Activated CD4-positive, alpha-beta T cell treated with anti-CD3 and anti-CD28 coated beads, Interleukin-2, amount 10 ng/mL, durations not matched to agents 7 days and 5 days (primary cell): Measurements from ENCODE around the gene RANGRF. TPM values are rescaled to one million over a fixed set of nuclear protein-coding genes. Genes with fewer than 3 reads are reported as not detected.

Experiments used
- CTCF ChIA-PET: fragments of 350-600 bp; sonication (Branson Sonifier 250); formaldehyde crosslinking; loops from one replicate; lab custom pipeline; 2021; ENCODE audit warnings: antibody characterized with exemption; lab: Charles Lee
- POLR2A ChIA-PET: fragments of 350-600 bp; sonication (Branson Sonifier 250); formaldehyde crosslinking; loops from one replicate; lab custom pipeline; 2021; ENCODE audit warnings: antibody characterized with exemption; lab: Charles Lee
- DNase-seq: peaks from one replicate; pipeline ENCODE4 v3.0.0-alpha.2; 2020
- H3K27ac Mint-ChIP-seq: one replicate; pipeline ENCODE4 v1.8.0; 2021; ENCODE audit warnings: mild to moderate bottlenecking, moderate library complexity, mixed read lengths
- H3K27me3 Mint-ChIP-seq: one replicate; pipeline ENCODE4 v1.8.0; 2021; ENCODE audit warnings: mixed read lengths
- H3K36me3 Mint-ChIP-seq: one replicate; pipeline ENCODE4 v1.8.0; 2021; ENCODE audit warnings: low read depth, mixed read lengths
- H3K4me1 Mint-ChIP-seq: one replicate; pipeline ENCODE4 v1.8.0; 2021; ENCODE audit warnings: mixed read lengths
- H3K4me3 Mint-ChIP-seq: one replicate; pipeline ENCODE4 v1.8.0; 2021; ENCODE audit warnings: mild to moderate bottlenecking, moderate library complexity, mixed read lengths
- H3K9me3 Mint-ChIP-seq: one replicate; pipeline ENCODE4 v1.8.0; 2021; ENCODE audit warnings: mixed read lengths
- total RNA-seq, 2 experiments: library from RNA; stranded (reverse); gene quantifications; one replicate each; pipeline ENCODE4 v1.2.3, GENCODE V29; 2021

The RANGRF gene
- total RNA-seq, 2 experiments from 2014 or later: 41.2 to 48.9 TPM

- Mint-ChIP-seq H3K27ac (no peak overlapping the region), H3K4me3 (no peak overlapping the region), H3K27me3 (no peaks in the 10 kb centered on the region), H3K4me1 (no peaks in the 10 kb centered on the region), H3K36me3 (peaks cover 24% of the 10 kb centered on the region), H3K9me3 (no peaks in the 10 kb centered on the region)
- ChIA-PET CTCF (interaction anchor here (1.3 kb wide), 1 partner anchor 9 kb away, joined by 4 read pairs; the partner anchor contains the start of gene PFAS), POLR2A (no interaction called here)
- no peak for DNase-seq
Observed at GRCh38 chr17:8257801-8258200, 30.7 kb upstream of the RANGRF start.

- Mint-ChIP-seq H3K9me3 (no peaks in the 10 kb centered on the region), H3K27me3 (no peaks in the 10 kb centered on the region), H3K4me3 (no peak overlapping the region), H3K36me3 (peaks cover 23% of the 10 kb centered on the region), H3K27ac (no peak overlapping the region), H3K4me1 (no peaks in the 10 kb centered on the region)
- DNase-seq: no peak
- CTCF ChIA-PET: interaction anchor here (0.6 to 1.8 kb wide), 3 partner anchors 9 to 15 kb away, joined by 3 to 4 read pairs (median 3); no protein-coding TSS in a partner anchor
- POLR2A ChIA-PET: no interaction called here
Observed at GRCh38 chr17:8264320-8264719, 24.1 kb upstream of the RANGRF start.

- CTCF ChIA-PET: interaction anchor here (0.6 to 1.8 kb wide), 3 partner anchors 8 to 14 kb away, joined by 3 to 4 read pairs (median 3); no protein-coding TSS in a partner anchor
- Mint-ChIP-seq H3K4me3 (no peak overlapping the region), H3K27ac (no peak overlapping the region), H3K4me1 (no peaks in the 10 kb centered on the region), H3K9me3 (no peaks in the 10 kb centered on the region), H3K27me3 (no peaks in the 10 kb centered on the region), H3K36me3 (peaks cover 23% of the 10 kb centered on the region)
- DNase-seq: no peak
- POLR2A ChIA-PET: no interaction called here
Observed at GRCh38 chr17:8264836-8265542, 23.5 kb upstream of the RANGRF start.

- Mint-ChIP-seq H3K4me3 (no peak overlapping the region), H3K27me3 (no peaks in the 10 kb centered on the region), H3K9me3 (no peaks in the 10 kb centered on the region), H3K36me3 (peaks cover 18% of the 10 kb centered on the region), H3K27ac (no peak overlapping the region), H3K4me1 (no peaks in the 10 kb centered on the region)
- CTCF ChIA-PET: no interaction called here
- POLR2A ChIA-PET: no interaction called here
- no peak for DNase-seq
Observed at GRCh38 chr17:8266648-8267479, 21.6 kb upstream of the RANGRF start.

GRCh38 chr17:8267480-8268147 is 20.9 kb upstream of the RANGRF start:
- Mint-ChIP-seq H3K27me3 (no peaks in the 10 kb centered on the region), H3K36me3 (peaks cover 14% of the 10 kb centered on the region), H3K4me1 (no peaks in the 10 kb centered on the region), H3K4me3 (no peak overlapping the region), H3K27ac (no peak overlapping the region), H3K9me3 (no peaks in the 10 kb centered on the region)
- DNase-seq: no peak
- POLR2A ChIA-PET: no interaction called here
- CTCF ChIA-PET: no interaction called here

- ChIA-PET POLR2A (no interaction called here), CTCF (interaction anchor here (1.2 kb wide), 1 partner anchor 9 kb away, joined by 4 read pairs; no protein-coding TSS in a partner anchor)
- Mint-ChIP-seq H3K36me3 (peaks cover 5% of the 10 kb centered on the region), H3K4me3 (no peak overlapping the region), H3K27me3 (no peaks in the 10 kb centered on the region), H3K27ac (no peak overlapping the region), H3K9me3 (no peaks in the 10 kb centered on the region), H3K4me1 (no peaks in the 10 kb centered on the region)
- no peak for DNase-seq
Observed at GRCh38 chr17:8268550-8269298, 19.7 kb upstream of the RANGRF start.

- H3K27ac Mint-ChIP-seq: no peak overlapping the region
- POLR2A ChIA-PET: no interaction called here
- CTCF ChIA-PET: interaction anchor here (1.2 kb wide), 1 partner anchor 8 kb away, joined by 3 read pairs; no protein-coding TSS in a partner anchor
- no peaks in the 10 kb centered on the region for H3K9me3 Mint-ChIP-seq
- H3K4me1 Mint-ChIP-seq: no peaks in the 10 kb centered on the region
- peaks cover 1% of the 10 kb centered on the region for H3K36me3 Mint-ChIP-seq
- H3K4me3 Mint-ChIP-seq: no peak overlapping the region
- DNase-seq: no peak
- no peaks in the 10 kb centered on the region for H3K27me3 Mint-ChIP-seq
Observed at GRCh38 chr17:8272421-8272820, 16.0 kb upstream of the RANGRF start.

- Mint-ChIP-seq H3K27ac (no peak overlapping the region), H3K4me1 (no peaks in the 10 kb centered on the region), H3K36me3 (peaks cover 1% of the 10 kb centered on the region), H3K9me3 (no peaks in the 10 kb centered on the region), H3K4me3 (no peak overlapping the region), H3K27me3 (no peaks in the 10 kb centered on the region)
- no peak for DNase-seq
- ChIA-PET POLR2A (no interaction called here), CTCF (interaction anchor here (0.6 to 1.3 kb wide), 4 partner anchors 9 to 636 kb away, joined by 3 read pairs; partner anchors contain the start of gene SLC25A35)
Observed at GRCh38 chr17:8273884-8274444, 14.5 kb upstream of the RANGRF start.

- no peaks in the 10 kb centered on the region for H3K9me3 Mint-ChIP-seq
- no peak overlapping the region for H3K4me3 Mint-ChIP-seq
- H3K27me3 Mint-ChIP-seq: no peaks in the 10 kb centered on the region
- H3K4me1 Mint-ChIP-seq: no peaks in the 10 kb centered on the region
- POLR2A ChIA-PET: no interaction called here
- H3K27ac Mint-ChIP-seq: no peak overlapping the region
- CTCF ChIA-PET: no interaction called here
- no peaks in the 10 kb centered on the region for H3K36me3 Mint-ChIP-seq
- no peak for DNase-seq
Observed at GRCh38 chr17:8274816-8275215, 13.7 kb upstream of the RANGRF start.

GRCh38 chr17:8275421-8276290 is 12.8 kb upstream of the RANGRF start:
- H3K9me3 Mint-ChIP-seq: no peaks in the 10 kb centered on the region
- H3K36me3 Mint-ChIP-seq: no peaks in the 10 kb centered on the region
- no peak overlapping the region for H3K4me3 Mint-ChIP-seq
- H3K4me1 Mint-ChIP-seq: no peaks in the 10 kb centered on the region
- ChIA-PET CTCF (interaction anchor here (1.2 kb wide), 1 partner anchor 38 kb away, joined by 3 read pairs; no protein-coding TSS in a partner anchor), POLR2A (no interaction called here)
- no peak for DNase-seq
- no peaks in the 10 kb centered on the region for H3K27me3 Mint-ChIP-seq
- H3K27ac Mint-ChIP-seq: no peak overlapping the region

- ChIA-PET CTCF (interaction anchor here (1.2 kb wide), 1 partner anchor 36 kb away, joined by 3 read pairs; no protein-coding TSS in a partner anchor), POLR2A (interaction anchor here (0.6 to 1.0 kb wide), 2 partner anchors 14 to 29 kb away, joined by 4 to 5 read pairs; partner anchors contain the start of gene CTC1)
- DNase-seq: no peak
- no peaks in the 10 kb centered on the region for H3K27me3 Mint-ChIP-seq
- no peaks in the 10 kb centered on the region for H3K4me1 Mint-ChIP-seq
- no peaks in the 10 kb centered on the region for H3K9me3 Mint-ChIP-seq
- no peaks in the 10 kb centered on the region for H3K36me3 Mint-ChIP-seq
- no peak overlapping the region for H3K4me3 Mint-ChIP-seq
- H3K27ac Mint-ChIP-seq: no peak overlapping the region
Observed at GRCh38 chr17:8277317-8277716, 11.2 kb upstream of the RANGRF start.
